Progenitor cell of endocrine pancreas (in vitro differentiated cells): Measurements from ENCODE around the gene HMGB4. TPM values are rescaled to one million over a fixed set of nuclear protein-coding genes. Genes with fewer than 3 reads are reported as not detected.

ENCODE experiments used
- DNase-seq: peaks from one replicate; pipeline ENCODE4 v3.0.0; 2021; ENCODE audit warnings: low spot score; ENCODE audit not compliant: unreplicated experiment
- H3K27ac Mint-ChIP-seq: 2 replicates; pipeline ENCODE4 v1.8.0; 2021; ENCODE audit warnings: mild to moderate bottlenecking, moderate library complexity, mixed read lengths
- H3K27me3 Mint-ChIP-seq: 2 replicates; pipeline ENCODE4 v1.8.0; 2021; ENCODE audit warnings: mixed read lengths
- H3K36me3 Mint-ChIP-seq: 2 replicates; pipeline ENCODE4 v1.8.0; 2022; ENCODE audit warnings: mixed read lengths; ENCODE audit not compliant: insufficient read depth
- H3K4me1 Mint-ChIP-seq: 2 replicates; pipeline ENCODE4 v1.8.0; 2021; ENCODE audit warnings: low read depth, mixed read lengths
- H3K4me3 Mint-ChIP-seq: 2 replicates; pipeline ENCODE4 v1.8.0; 2021; ENCODE audit warnings: low read depth, mild to moderate bottlenecking, moderate library complexity, mixed read lengths
- H3K9me3 Mint-ChIP-seq: 2 replicates; pipeline ENCODE4 v1.8.0; 2021; ENCODE audit warnings: low read depth, mixed read lengths
- CTCF ChIP-seq: fragments of 200-600 bp; sonication (generic); IDR thresholded peaks from one replicate; pipeline ENCODE4 v1.5.0; 2021; ENCODE audit warnings: antibody characterized with exemption, mild to moderate bottlenecking; ENCODE audit not compliant: unreplicated experiment
- total RNA-seq: library from RNA; stranded (reverse); gene quantifications from 2 replicates; pipeline ENCODE4 v1.2.1, GENCODE V29; 2021

The HMGB4 gene
- total RNA-seq, 1 donor from 2014 or later = not detected

GRCh38 chr1:33819913-33820311 lies 44.0 kb upstream of the HMGB4 start:
- Mint-ChIP-seq H3K4me1 (no peaks in the 10 kb centered on the region), H3K4me3 (no peak overlapping the region)

GRCh38 chr1:33820804-33821203 lies 43.1 kb upstream of the HMGB4 start:
- no peak for DNase-seq
- H3K4me3 Mint-ChIP-seq = no peak overlapping the region
- H3K9me3 Mint-ChIP-seq = no peaks in the 10 kb centered on the region
- H3K4me1 Mint-ChIP-seq = no peaks in the 10 kb centered on the region
- no peaks in the 10 kb centered on the region for H3K36me3 Mint-ChIP-seq
- H3K27ac Mint-ChIP-seq = no peak overlapping the region
- no peak for TF ChIP-seq CTCF
- peaks cover 28% of the 10 kb centered on the region for H3K27me3 Mint-ChIP-seq

More at GRCh38 chr1:33819913-33820311, 44.0 kb upstream of the HMGB4 start:
- Mint-ChIP-seq H3K9me3 (no peaks in the 10 kb centered on the region), H3K36me3 (no peaks in the 10 kb centered on the region), H3K27me3 (peaks cover 22% of the 10 kb centered on the region), H3K27ac (no peak overlapping the region)
- no peak for TF ChIP-seq CTCF
- DNase-seq = no peak

- Mint-ChIP-seq H3K4me3 (no peak overlapping the region), H3K9me3 (no peaks in the 10 kb centered on the region), H3K27me3 (peaks cover 28% of the 10 kb centered on the region), H3K4me1 (no peaks in the 10 kb centered on the region), H3K36me3 (no peaks in the 10 kb centered on the region), H3K27ac (no peak overlapping the region)
- no peak for TF ChIP-seq CTCF
- DNase-seq = no peak
Observed at GRCh38 chr1:33821291-33821690, 42.6 kb upstream of the HMGB4 start.

GRCh38 chr1:33822396-33822795 lies 41.5 kb upstream of the HMGB4 start:
- Mint-ChIP-seq H3K9me3 (no peaks in the 10 kb centered on the region), H3K27me3 (peaks cover 28% of the 10 kb centered on the region), H3K4me3 (no peak overlapping the region), H3K27ac (no peak overlapping the region), H3K36me3 (no peaks in the 10 kb centered on the region), H3K4me1 (no peaks in the 10 kb centered on the region)
- DNase-seq = no peak
- TF ChIP-seq CTCF = no peak

GRCh38 chr1:33823401-33823800 lies 40.5 kb upstream of the HMGB4 start:
- H3K4me1 Mint-ChIP-seq = no peaks in the 10 kb centered on the region
- no peak overlapping the region for H3K4me3 Mint-ChIP-seq
- H3K27ac Mint-ChIP-seq = no peak overlapping the region
- no peaks in the 10 kb centered on the region for H3K36me3 Mint-ChIP-seq
- no peak for TF ChIP-seq CTCF
- DNase-seq = no peak
- H3K9me3 Mint-ChIP-seq = no peaks in the 10 kb centered on the region
- H3K27me3 Mint-ChIP-seq = peaks cover 28% of the 10 kb centered on the region
